Adrenal gland (tissue), 5 donors: ENCODE results near the gene FSHB.

ENCODE experiments used
- CTCF ChIP-seq, 6 experiments: fragments of 450-650 bp in 4 of 6; fragments of 200-600 bp in 2 of 6; sonication (generic) in 1 of 6; IDR thresholded peaks; 1 replicate in 5 of 6; 2 replicates in 1 of 6; pipeline versions ENCODE4 v1.5.1 to v1.8.0; 2016 to 2021; ENCODE audit warnings: antibody characterized with exemption in 6 of 6, mild to moderate bottlenecking in 2 of 6, moderate library complexity in 1 of 6
- POLR2A ChIP-seq, 2 donors: fragments of 450-650 bp; IDR thresholded peaks; one replicate each; pipeline ENCODE4 v1.6.1; 2017; ENCODE audit warnings: antibody characterized with exemption in 2 of 2, mild to moderate bottlenecking in 2 of 2, moderate library complexity in 1 of 2
- donor health status: DM: no; HTN: no; CAD: no.

GRCh38 chr11:30245621-30246020 is 14.8 kb downstream of the FSHB start:
- TF ChIP-seq POLR2A (IDR thresholded peaks at IDR 0.05) (no peak), CTCF (IDR thresholded peaks at IDR 0.05) (no peak)
